Stimulated activated CD4-positive, alpha-beta T cell treated with anti-CD3 and anti-CD28 coated beads, Interleukin-12 subunit alpha, Interleukin-12 subunit beta, amount 100 ng/mL, for 24 hours (primary cell): ENCODE data around the gene RNF38.
"Not testable (repeated sequence)": the region's sequence is repeated elsewhere in the genome, so short reads cannot be mapped to it uniquely, and the experiment has no call there.

Experiments used
- DNase-seq, 2 experiments: peaks; one replicate each; pipeline ENCODE4 v3.0.0-alpha.2; 2020; ENCODE audit warnings: low read depth in 2 of 2

RNF38 gene

DNA sequence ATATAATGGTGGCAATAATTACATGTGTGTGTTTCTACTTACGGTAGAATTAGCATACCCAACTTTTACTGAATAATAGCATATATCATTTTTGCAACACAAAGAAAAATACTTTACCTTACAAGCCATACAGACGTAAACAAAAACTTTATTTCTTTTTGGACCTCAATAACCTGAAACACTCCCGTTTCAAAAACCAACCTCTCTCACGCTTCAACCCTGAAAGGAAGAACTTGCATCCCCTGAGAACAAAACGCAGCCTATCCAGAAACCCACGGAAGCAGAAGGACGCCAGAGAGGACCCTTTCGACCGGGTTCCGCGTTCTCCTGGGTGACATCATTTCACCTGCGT lies at the start of gene RNF38:
Gene RNF38 (minus strand): TSS at position 290 of the 352 bp plus-strand sequence. CDS start 161 bp downstream, at position 129.
- DNase-seq, result no peak

DNA sequence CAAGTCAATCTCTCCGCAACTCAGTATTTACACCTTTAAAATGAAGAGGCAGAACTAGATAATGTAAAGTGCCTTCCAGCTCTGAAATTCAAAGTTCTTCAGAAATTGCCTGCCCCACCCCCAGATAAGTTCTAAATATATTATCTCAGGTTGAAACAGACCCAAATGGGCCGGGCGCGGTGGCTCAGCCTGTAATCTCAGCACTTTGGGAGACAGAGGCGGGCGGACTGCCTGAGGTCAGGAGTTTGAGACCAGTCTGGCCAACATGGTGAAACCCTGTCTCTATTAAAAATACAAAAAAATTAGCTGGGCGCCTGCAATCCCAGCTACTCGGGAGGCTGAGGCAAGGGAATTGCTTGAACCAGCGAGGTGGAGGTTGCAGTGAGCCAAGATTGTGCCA lies 48.5 kb upstream of the RNF38 start:
- DNase-seq, result not testable (repeated sequence)

DNA sequence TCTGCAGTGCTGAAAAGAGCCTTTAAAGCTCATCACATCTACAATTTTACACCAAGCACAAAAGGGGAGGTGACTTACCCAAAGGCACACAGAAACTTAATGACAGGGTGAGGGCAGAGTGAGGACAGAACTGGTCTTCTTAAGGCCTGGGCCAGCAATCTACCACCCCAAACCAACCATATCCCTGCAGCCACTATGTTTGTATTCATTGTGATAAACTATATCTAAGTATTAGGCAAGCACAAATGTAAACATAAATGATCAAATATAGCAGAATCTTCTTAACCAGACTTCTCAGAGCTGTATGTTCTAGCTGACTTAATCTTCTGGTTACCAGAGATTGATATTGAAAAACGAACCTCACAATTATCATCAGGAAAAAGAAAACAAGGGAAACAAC lies 47.9 kb upstream of the RNF38 start:
- no peak for DNase-seq

DNA sequence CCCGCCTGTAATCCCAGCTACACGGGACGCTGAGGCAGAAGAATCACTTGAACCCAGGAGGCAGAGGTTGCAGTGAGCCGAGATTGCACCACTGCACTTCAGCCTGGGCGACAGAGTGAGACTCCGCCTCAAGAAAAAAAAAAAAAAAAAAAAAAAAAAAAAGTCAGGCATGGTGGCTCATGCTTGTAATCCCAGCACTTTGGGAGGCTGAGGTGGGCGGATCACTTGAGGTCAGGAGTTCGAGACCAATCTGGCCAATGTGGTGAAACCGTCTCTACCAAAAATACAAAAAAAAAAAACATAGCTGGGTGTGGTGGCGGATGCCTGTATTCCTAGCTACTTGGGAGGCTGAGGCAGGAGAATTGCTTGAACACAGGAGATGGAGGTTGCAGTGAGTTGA lies 46.6 kb upstream of the RNF38 start:
- DNase-seq, result not testable (repeated sequence)

DNA sequence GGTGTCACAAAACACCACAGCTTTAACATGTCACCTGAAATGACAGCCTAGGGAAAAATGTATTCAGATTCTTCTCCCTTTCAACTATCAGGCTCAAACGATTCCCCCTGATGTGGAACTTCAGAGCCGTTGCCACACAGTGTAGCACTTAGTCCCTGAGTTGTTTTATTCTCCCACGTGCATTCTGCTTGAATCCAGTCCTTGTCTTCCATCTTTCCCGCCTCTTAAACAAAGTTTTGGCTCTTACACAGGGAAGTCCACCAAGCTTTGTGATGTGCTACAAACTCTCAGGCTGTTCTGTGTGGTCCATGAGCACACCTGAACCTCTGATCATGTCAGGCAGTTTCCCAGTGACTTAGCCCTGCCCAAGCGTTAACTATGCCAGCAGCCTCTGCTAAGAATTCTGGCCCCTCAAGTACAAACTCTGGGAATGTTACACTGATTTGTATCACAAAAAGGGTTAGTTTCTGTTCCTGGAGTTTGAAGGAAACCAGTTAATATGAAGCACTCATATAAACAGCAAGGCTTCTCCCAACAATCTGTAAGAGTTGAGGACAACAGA lies 45.8 kb upstream of the RNF38 start:
- DNase-seq, result no peak

DNA sequence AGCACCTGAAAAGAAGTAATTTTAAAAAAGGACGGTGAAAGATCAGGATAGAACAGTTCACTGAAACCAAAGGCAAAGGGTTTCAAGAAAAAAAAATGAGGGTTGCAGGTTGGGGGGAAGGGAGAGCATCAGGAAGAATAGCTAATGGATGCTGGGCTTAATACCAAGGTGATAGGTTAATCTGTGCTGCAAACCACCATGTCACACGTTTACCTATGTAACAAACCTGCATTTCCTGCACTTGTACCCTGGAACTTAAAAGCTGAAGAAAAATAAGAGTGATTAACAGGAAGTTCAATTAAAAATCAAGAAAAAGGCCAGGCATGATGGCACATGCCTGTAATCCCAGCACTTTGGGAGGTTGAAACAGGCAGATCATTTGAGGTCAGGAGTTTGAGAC lies 44.1 kb upstream of the RNF38 start:
- no peak for DNase-seq

DNA sequence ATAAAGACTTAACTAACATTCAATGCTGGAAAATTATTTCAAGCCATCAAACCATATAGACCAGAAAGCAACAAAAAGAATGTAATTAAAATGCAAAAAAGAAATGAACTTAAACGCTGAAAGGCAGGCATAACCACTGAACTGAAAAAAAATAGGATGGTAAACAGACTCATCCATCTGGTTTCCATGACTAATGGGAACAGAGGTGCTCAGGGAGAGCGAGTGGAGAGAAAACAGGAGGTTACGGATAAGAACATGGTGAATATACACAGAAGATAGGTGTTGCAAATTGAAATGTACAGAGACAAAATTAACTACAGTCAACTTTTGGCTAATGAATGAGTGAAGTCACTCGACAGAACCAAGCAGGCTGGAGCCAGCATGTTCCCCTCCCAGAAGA lies 43.5 kb upstream of the RNF38 start:
- DNase-seq, result no peak

DNA sequence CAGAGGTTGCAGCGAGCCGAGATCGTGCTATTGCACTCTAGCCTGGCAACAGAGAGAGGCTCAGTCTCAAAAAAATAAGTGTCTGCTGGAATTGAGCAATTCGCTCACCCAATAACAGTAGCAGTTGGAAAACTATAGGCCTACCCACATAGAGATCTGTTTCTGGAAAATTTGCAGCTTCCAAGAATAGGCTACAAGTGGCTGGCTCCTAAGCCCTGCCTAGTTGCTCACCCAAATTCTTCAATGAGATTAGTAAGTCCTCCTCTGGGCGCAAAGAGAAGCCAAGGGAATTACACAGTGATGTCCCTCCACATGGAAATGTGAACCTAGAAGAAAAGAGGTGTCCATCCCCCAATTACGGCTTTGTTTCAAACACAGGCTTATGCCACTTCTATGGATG lies 42.6 kb upstream of the RNF38 start:
- DNase-seq, result no peak

DNA sequence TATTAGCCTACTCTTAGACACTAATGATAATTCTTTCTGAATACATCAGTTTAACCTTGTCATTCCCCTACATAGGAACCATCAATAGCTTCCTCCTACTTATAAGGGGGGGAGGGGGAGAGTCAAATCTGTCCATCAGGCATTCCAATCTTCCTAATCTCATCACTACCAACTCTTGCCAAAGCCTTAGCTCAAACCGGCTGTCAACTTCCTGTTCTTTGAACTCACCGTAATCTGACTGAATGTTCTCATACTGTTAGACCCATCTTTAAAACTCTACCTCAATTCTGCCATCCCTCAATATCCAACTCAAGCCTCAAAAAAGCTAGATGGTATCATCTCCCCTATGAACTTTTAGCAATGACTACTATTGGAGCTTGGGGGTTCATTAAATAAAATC lies 41.9 kb upstream of the RNF38 start:
- no peak for DNase-seq

DNA sequence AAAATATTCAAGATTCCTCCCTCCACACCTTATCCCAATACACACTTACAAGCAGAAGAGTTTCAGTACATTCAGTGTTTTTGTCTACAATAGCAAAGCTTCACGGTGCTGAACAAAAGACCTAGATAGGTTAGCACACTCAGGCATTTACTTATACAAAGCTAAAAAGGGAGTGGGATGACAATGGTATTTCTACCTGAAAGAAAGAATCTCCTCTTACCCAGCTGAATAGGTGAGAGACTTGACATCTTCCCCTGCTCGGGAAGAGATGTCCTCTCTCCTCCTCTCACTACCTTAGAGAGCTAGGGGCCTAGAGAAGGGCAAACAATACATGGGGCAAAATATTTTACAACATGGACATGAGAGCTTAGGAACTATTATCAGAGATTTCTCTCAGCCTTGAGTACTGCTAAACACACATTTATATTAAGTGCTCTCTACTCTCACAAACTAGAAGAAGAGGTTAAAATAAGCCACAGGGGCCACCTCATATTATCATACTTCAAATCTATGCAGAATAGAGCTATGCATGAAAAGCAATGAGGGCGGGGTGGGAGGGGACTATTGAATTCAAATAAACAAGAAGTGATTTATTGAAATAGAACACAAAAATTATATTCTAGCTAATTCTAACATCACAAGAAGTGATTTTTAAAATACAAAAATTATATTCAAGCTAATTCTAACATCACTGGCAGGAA lies 38.6 kb upstream of the RNF38 start:
- DNase-seq, result no peak

DNA sequence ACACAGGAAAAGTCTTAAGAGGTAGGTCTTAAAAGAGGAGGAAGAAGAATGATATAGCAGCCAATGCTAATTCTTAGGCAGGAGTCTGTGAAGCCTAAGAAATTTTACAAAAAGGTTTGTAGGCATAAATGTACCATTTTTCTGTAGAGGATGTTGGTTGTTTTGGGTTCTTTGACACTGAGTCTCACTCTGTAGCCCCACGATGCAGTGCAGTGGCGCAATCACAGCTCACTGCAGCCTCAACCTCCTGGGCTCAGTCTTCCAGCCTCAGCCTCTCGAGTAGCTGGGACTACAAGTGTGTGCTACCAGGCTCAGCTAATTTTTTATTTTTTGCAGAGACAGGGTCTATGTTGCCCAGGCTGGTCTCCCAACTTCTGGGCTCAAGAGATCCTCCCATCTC lies 37.7 kb upstream of the RNF38 start:
- DNase-seq, result no peak

DNA sequence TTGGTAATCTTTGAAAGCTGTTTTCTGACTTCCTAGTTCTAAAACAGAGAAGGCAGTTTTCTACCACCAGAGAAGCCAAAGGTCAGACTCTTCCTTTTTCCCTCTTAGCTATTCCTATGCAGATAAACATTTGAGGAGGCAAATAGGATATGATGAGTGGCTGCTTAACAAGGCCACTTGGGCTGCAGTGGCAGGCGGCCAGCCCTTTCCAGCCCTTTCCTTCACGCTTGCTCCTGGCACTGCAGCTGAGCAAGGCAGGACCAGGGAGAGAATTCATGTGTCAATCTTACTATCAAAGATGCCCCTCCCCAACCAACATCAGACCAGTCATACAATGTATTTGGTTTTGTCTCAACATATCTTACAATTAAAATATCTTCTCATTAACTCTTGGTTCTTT lies 36.8 kb upstream of the RNF38 start:
- no peak for DNase-seq

DNA sequence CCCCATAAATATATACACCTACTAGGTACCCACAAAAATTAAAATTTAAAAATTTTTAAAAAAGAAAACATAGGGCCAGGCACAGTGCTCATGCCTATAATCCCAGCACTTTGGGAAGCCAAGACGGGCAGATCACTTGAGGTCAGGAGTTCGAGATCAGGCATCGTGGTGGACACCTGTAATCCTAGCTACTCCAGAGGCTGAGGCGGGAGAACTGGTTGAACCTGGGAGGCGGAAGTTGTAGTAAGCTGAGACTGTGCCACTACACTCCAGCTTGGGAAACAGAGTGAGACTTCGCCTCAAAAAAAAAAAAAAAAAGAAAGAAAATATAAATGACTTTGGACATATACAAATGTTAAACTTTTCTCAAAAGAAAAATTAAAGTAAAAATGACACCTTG lies 33.3 kb upstream of the RNF38 start:
- DNase-seq, result no peak

DNA sequence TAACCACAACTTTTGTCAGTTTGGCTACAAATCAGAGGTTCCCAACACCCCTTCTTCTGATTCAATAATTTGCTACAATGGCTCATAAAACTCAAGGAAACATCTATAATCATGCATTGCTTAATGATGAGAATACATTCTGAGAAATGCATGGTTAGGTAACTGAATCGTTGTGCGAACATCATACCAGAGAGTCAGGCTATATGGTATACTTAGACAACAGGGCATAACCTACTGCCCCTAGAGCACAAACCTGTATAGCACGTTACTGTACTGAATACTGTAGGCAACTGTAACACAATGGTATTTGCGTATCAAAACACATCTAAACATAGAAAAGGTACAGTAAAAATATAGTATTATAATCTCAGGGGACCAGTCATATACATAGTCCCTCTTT lies 31.0 kb upstream of the RNF38 start:
- no peak for DNase-seq

DNA sequence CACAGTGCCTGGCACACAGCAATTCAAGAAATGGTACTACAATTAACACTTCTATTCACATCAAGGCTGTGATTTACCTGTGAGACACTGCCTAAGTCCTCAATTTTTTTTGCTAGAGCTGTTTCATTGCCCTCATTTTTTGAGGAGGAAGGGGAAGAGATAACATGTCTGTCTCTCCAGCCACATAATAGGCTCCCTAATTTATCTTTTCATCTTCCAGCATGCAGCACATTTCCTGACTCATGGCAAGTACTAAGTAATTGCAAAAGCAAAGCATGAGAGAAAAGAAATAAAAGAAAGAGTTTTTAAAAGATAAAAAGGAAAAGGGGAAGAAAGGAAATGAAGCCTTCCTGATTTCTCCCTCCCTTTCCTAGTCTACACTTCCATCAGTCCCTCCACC lies 26.9 kb upstream of the RNF38 start:
- no peak for DNase-seq

DNA sequence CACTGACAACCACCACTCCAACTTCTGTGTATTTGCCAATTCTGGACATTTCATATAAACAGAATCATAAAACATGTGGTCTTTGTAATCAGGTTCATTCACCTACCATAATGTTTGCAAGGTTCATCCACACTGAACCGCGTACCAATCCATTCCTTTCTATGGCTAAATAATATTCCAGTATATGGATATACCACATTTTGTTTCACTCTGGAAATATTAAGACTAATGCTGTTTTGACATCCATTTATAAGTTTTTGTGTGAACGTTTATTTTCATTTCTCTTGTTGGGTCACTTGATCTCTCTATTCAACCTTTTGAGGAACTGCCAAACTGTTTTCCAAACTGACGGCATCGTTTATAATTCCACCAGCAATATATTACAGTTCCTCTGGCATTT lies 26.3 kb upstream of the RNF38 start:
- no peak for DNase-seq

DNA sequence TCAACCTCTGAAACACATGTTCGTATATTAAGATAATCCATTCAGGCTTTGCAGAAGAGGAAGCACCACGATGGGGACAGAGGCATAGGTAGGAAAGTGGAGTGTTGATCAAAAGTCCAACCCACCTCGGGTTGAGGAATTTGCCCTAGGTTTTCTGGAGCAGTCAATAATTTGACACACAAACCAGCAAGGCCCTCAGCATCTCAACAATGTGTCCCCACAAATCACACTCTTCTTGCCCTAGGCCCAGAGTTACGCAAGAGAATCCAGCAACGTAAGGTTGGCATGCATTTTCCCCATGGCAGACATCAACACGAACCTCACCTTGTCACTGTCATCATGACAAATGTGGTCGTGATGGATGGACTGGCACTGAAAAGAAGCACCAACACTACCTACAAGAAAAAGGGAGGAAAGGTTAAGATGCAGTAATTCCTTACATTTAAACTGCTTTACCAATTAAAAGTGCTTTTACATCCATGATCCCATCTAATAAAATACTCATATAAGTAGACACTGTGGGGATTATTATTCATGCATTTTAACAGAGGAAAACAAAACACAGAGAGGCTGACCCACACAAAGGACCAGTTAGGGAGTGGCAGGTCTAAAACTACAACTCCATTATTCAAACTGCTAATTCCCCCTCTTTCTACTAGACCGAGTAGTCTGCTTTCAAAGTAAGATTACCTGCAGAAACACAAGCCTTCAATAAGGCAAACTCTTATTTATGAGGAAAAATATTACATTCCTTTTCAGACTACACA lies 24.4 kb upstream of the RNF38 start:
- no peak for DNase-seq

DNA sequence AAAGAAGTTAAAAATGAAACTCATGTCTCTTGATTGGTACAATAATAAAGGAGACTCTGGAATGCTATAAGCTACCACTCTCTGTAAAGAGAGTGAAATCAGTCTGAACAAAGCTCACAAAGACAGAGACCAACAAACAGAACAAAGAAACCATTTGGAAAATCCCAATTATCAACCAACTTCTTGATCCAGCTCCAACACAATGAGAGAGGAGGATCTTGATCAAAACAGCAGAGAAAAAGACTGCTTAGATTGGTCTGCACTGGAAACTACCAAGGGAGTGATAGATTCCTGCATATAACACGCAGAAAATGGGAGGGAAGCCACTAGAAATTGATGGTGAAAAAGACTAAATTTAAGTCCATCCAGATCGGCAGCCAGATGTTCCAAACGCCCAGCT lies 23.1 kb upstream of the RNF38 start:
- DNase-seq, result no peak

DNA sequence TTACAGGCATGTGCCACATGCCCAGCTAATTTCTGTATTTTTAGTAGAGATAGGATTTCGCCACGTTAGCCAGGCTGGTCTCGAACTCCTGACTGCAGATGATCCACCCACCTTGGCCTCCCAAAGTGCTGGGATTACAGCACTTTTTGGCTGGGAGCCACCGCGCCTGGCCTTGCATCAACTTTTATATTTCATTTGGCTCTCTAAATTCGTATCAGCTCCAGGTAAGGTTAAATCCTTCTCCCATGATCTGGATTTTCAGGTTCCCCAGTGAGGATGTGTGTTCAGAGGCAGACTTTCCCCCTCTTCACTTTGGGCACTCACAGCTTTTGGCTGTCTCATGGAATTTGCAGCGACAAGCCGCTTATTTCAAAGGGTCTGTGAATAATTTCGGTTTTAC lies 16.8 kb upstream of the RNF38 start:
- no peak for DNase-seq

DNA sequence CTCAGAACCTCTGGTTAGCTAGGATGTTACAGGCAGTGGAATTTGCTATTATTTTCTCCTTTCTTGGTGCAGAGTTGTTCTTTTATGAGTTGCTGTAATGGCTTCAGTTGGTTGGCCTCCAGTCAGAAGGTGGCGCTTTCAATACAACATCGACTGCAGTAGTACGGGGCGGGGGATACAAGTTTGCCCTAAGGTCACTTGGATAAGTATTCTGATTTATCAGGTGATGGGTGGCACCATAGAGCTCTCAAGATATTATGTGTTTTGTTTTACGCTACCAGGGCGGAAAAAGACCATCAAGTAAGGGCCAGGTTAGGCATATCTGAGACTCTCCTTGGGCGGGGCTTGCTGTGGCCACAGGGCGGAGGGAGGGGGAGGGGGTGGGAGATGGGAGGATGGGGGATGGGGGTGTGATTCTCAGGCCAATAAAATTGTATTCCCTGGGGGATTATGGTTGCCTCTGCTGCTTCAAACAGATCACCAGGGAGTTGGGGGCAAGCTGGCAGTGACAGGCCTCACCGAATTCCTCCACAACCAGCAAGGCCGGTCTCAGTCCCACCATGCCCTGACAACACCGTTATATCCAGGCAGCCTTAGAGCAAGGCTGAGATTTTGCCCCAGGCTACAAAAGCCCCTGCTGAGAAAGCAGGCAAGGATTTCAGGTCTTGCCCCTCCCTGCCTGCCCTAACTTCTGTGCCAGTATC lies 15.9 kb upstream of the RNF38 start:
- DNase-seq, result no peak

DNA sequence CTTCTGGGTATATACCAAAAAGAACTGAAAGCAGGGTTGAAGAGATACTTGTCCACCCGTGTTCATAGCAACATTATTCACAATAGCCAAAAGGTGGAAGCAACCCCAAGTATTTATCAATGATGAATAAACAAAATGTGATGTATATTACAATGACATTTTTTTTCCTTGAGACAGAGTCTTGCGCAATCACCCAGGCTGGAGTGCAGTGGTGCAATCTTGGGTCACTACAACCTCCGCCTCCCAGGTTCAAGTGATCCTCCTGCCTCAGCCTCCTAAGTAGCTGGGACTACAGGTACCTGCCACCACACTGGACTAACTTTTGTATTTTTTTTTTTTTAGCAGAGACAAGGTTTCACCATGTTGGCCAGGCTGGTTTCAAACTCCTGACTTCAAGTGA lies 11.3 kb upstream of the RNF38 start:
- DNase-seq, result not testable (repeated sequence)

DNA sequence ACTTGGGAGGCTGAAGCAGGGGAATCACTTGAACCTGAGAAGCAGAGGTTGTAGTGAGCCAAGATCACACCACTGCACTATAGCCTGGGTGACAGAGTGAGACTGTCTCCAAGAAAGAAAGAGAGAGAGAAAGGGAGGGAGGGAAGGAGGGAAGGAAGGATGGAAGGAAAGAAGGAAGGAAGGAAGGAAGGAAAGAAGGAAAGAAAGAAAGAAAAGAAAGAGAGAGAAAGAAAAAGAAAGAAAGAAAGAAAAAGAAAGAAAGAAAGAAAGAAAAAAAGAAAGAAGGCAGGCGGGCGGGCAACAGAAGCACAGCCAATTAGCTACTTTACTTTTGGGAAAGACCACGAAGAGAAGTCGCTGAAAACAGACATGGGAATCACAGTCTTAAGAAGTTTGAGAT lies 9.0 kb upstream of the RNF38 start:
- DNase-seq, result not testable (repeated sequence)
